CD14-positive monocyte (primary cell): ENCODE data around the gene PRPF40B. TPM values are rescaled to one million over a fixed set of nuclear protein-coding genes. Genes with fewer than 3 reads are reported as not detected.
A peak's percentile ranks its signal among the peaks of the same experiment; 100 is the strongest.

Source experiments
- DNase-seq, 3 donors: peaks; one replicate each; pipeline ENCODE4 v3.0.0-alpha.2; 2011 to 2022
- H2AFZ ChIP-seq: 2 replicates; pipeline ENCODE4 v1.6.0; 2012; ENCODE audit warnings: mild to moderate bottlenecking, low read depth, low read length, inconsistent platforms; ENCODE audit not compliant: insufficient read depth, poor library complexity, severe bottlenecking
- H3K27ac ChIP-seq, 2 donors: 1 replicate in 1 of 2; 2 replicates in 1 of 2; pipeline ENCODE4 v1.5.1; 2012 to 2013; ENCODE audit warnings: low read length in 2 of 2, control low read depth in 1 of 2, inconsistent platforms in 1 of 2, low read depth in 1 of 2, mild to moderate bottlenecking in 1 of 2
- H3K27me3 ChIP-seq, 2 donors: one replicate each; pipeline versions ENCODE4 v1.6.0 to v1.6.1; 2011 to 2013; ENCODE audit warnings: low read length in 2 of 2; ENCODE audit not compliant: control insufficient read depth in 2 of 2, insufficient read depth in 2 of 2
- H3K36me3 ChIP-seq, 2 donors: replicated peaks in 1 of 2; 1 replicate in 1 of 2; 2 replicates in 1 of 2; pipeline versions ENCODE4 v1.5.1 to v1.6.1; 2012 to 2013; ENCODE audit warnings: low read length in 2 of 2, control low read depth in 1 of 2, inconsistent platforms in 1 of 2, mild to moderate bottlenecking in 1 of 2; ENCODE audit not compliant: insufficient read depth in 2 of 2, control insufficient read depth in 1 of 2
- H3K4me1 ChIP-seq, 2 donors: 1 replicate in 1 of 2; 2 replicates in 1 of 2; pipeline versions ENCODE4 v1.5.1 to v1.6.1; 2012 to 2013; ENCODE audit warnings: low read length in 2 of 2, control low read depth in 1 of 2, inconsistent platforms in 1 of 2, mild to moderate bottlenecking in 1 of 2, moderate library complexity in 1 of 2; ENCODE audit not compliant: insufficient read depth in 2 of 2, control insufficient read depth in 1 of 2
- H3K4me2 ChIP-seq: replicated peaks from 2 replicates; pipeline ENCODE3; 2012; ENCODE audit warnings: low read length, moderate library complexity, mild to moderate bottlenecking; ENCODE audit not compliant: poor library complexity, severe bottlenecking; ENCODE audit errors: extremely low read depth
- H3K4me3 ChIP-seq, 3 experiments: fragments of 200-600 bp in 1 of 3; sonication (generic) in 1 of 3; replicated peaks in 1 of 3; 1 replicate in 2 of 3; 2 replicates in 1 of 3; pipeline ENCODE4 v1.5.1; 2011 to 2013; ENCODE audit warnings: low read length in 3 of 3, mild to moderate bottlenecking in 3 of 3, control low read depth in 2 of 3, low read depth in 2 of 3, inconsistent platforms in 1 of 3, moderate library complexity in 1 of 3
- H3K79me2 ChIP-seq: 2 replicates; pipeline ENCODE4 v1.6.0; 2012; ENCODE audit warnings: mild to moderate bottlenecking, control low read depth, inconsistent platforms, low read length, moderate library complexity; ENCODE audit not compliant: insufficient read depth
- H3K9ac ChIP-seq: 2 replicates; pipeline ENCODE4 v1.6.0; 2017; ENCODE audit warnings: low read length, mild to moderate bottlenecking; ENCODE audit not compliant: insufficient read depth, poor library complexity, severe bottlenecking
- H3K9me3 ChIP-seq, 2 donors: replicated peaks in 1 of 2; 1 replicate in 1 of 2; 2 replicates in 1 of 2; pipeline versions ENCODE4 v1.5.1 to v1.6.1; 2012 to 2013; ENCODE audit warnings: low read length in 2 of 2, control low read depth in 1 of 2; ENCODE audit not compliant: control insufficient read depth in 1 of 2, insufficient read depth in 1 of 2
- H4K20me1 ChIP-seq: 2 replicates; pipeline ENCODE4 v1.6.0; 2012; ENCODE audit warnings: mild to moderate bottlenecking, low read length, control low read depth, moderate library complexity; ENCODE audit not compliant: insufficient read depth
- H3K27ac Mint-ChIP-seq, 7 donors: one replicate each; pipeline ENCODE4 v1.8.0; 2020; ENCODE audit warnings: mild to moderate bottlenecking in 7 of 7, mixed read lengths in 7 of 7, moderate library complexity in 6 of 7, inconsistent platforms in 2 of 7
- H3K27me3 Mint-ChIP-seq, 3 donors: one replicate each; pipeline ENCODE4 v1.8.0; 2021 to 2022; ENCODE audit warnings: low read depth in 3 of 3, mild to moderate bottlenecking in 3 of 3, mixed read lengths in 3 of 3, moderate library complexity in 3 of 3, inconsistent platforms in 1 of 3
- H3K36me3 Mint-ChIP-seq, 2 donors: one replicate each; pipeline ENCODE4 v1.8.0; 2020; ENCODE audit warnings: mixed read lengths in 2 of 2, inconsistent platforms in 1 of 2, mild to moderate bottlenecking in 1 of 2
- H3K4me1 Mint-ChIP-seq: one replicate; pipeline ENCODE4 v1.8.0; 2020; ENCODE audit warnings: mild to moderate bottlenecking, mixed read lengths
- H3K4me3 Mint-ChIP-seq, 2 donors: one replicate each; pipeline ENCODE4 v1.8.0; 2020; ENCODE audit warnings: mild to moderate bottlenecking in 2 of 2, mixed read lengths in 2 of 2, moderate library complexity in 1 of 2
- H3K9me3 Mint-ChIP-seq, 7 donors: one replicate each; pipeline ENCODE4 v1.8.0; 2020 to 2022; ENCODE audit warnings: mixed read lengths in 7 of 7, mild to moderate bottlenecking in 6 of 7, moderate library complexity in 6 of 7, inconsistent platforms in 2 of 7
- CTCF ChIP-seq: fragments of 200-600 bp; IDR thresholded peaks from one replicate; pipeline ENCODE4 v1.8.0; 2022; ENCODE audit warnings: antibody characterized with exemption, mild to moderate bottlenecking
- WGBS: methylation state at CpG from one replicate; pipeline ENCODE4 v1.1.5; 2013; ENCODE audit warnings: missing lambda C conversion rate; ENCODE audit not compliant: insufficient coverage; 5-methylcytosine and 5-hydroxymethylcytosine counted together
- intact Hi-C, 2 donors: fragments of 100-400 bp; cut with micrococcal nuclease; formaldehyde crosslinking; loops; one replicate each; pipeline versions ENCODE4 v1.15.0 to v1.15.1; 2023
- polyA plus RNA-seq, 3 donors: library from polyadenylated mRNA; depleted of rRNA in 1 of 3; unstranded in 2 of 3; stranded (reverse) in 1 of 3; fragments of 300-500 nt in 2 of 3; fragments of >200 nt in 1 of 3; fragmentation: Illumina TruSeq in 2 of 3; gene quantifications; 1 replicate in 2 of 3; 2 replicates in 1 of 3; pipeline ENCODE4 v1.2.3, GENCODE V29; 2012 to 2021

The PRPF40B gene
- polyA plus RNA-seq, 3 donors, result 0.14 to 1.3 (median 0.57) TPM

- H2AFZ ChIP-seq, result no peak overlapping the region
- Mint-ChIP-seq H3K27ac (no peak overlapping the region), H3K36me3 (peaks cover 9 to 12% of the 10 kb centered on the region in 2 donors), H3K4me1 (peaks cover 11% of the 10 kb centered on the region), H3K4me3 (no peak overlapping the region), H3K9me3 (peaks cover 0 to 1% (median 0%) of the 10 kb centered on the region in 7 donors), H3K27me3 (peaks cover 0 to 4% (median 2%) of the 10 kb centered on the region in 3 donors)
- H3K79me2 ChIP-seq, result no peaks in the 10 kb centered on the region
- intact Hi-C loops, result loop anchor here in 1 of 2 donors (5.0 kb wide), 1 partner anchor 226 kb away; no protein-coding TSS in a partner anchor
- TF ChIP-seq CTCF, result no peak
- no peak for DNase-seq
- H3K9ac ChIP-seq, result no peak overlapping the region
- H3K27ac ChIP-seq, result no peak overlapping the region
- H3K4me1 ChIP-seq, result peaks cover under 1 to 2% of the 10 kb centered on the region in 2 donors
- H3K4me2 ChIP-seq, result no peak overlapping the region
- 94% methylated on average over 11 of the region's 13 CpGs for WGBS
- no peaks in the 10 kb centered on the region for H3K9me3 ChIP-seq
- no peaks in the 10 kb centered on the region for H3K36me3 ChIP-seq
- no peak overlapping the region for H3K4me3 ChIP-seq
- no peaks in the 10 kb centered on the region for H3K27me3 ChIP-seq
- no peaks in the 10 kb centered on the region for H4K20me1 ChIP-seq
Measured at GRCh38 chr12:49583366-49584094, 39.8 kb upstream of the PRPF40B start.

GRCh38 chr12:49584591-49584990 is 38.8 kb upstream of the PRPF40B start:
- Mint-ChIP-seq H3K36me3 (peaks cover 9 to 11% of the 10 kb centered on the region in 2 donors), H3K9me3 (peaks cover 0 to 4% (median 0%) of the 10 kb centered on the region in 7 donors), H3K27ac (peak overlapping the region in 2 of 7 donors; percentile 4 to 77), H3K4me3 (no peak overlapping the region), H3K27me3 (peaks cover 0 to 4% (median 2%) of the 10 kb centered on the region in 3 donors), H3K4me1 (peaks cover 16% of the 10 kb centered on the region)
- no peak for DNase-seq
- no peak overlapping the region for H3K27ac ChIP-seq
- 67% methylated on average over 3 of the region's 7 CpGs for WGBS
- peaks cover 7 to 8% of the 10 kb centered on the region in 2 donors for H3K4me1 ChIP-seq
- no peaks in the 10 kb centered on the region for H3K9me3 ChIP-seq
- peak overlapping the region; percentile 10 for H3K9ac ChIP-seq
- no peak for TF ChIP-seq CTCF
- no peak overlapping the region for H3K4me2 ChIP-seq
- H3K4me3 ChIP-seq, result no peak overlapping the region
- H4K20me1 ChIP-seq, result no peaks in the 10 kb centered on the region
- H3K79me2 ChIP-seq, result no peaks in the 10 kb centered on the region
- H3K27me3 ChIP-seq, result no peaks in the 10 kb centered on the region
- H2AFZ ChIP-seq, result no peak overlapping the region
- intact Hi-C loops, result loop anchor here in 1 of 2 donors (5.0 kb wide), 1 partner anchor 227 kb away; no protein-coding TSS in a partner anchor
- H3K36me3 ChIP-seq, result no peaks in the 10 kb centered on the region
